ENCODE measurements around the gene MAP3K2.
"Not testable (repeated sequence)": the region's sequence is repeated elsewhere in the genome, so short reads cannot be mapped to it uniquely, and the experiment has no call there.

The MAP3K2 gene

DNA sequence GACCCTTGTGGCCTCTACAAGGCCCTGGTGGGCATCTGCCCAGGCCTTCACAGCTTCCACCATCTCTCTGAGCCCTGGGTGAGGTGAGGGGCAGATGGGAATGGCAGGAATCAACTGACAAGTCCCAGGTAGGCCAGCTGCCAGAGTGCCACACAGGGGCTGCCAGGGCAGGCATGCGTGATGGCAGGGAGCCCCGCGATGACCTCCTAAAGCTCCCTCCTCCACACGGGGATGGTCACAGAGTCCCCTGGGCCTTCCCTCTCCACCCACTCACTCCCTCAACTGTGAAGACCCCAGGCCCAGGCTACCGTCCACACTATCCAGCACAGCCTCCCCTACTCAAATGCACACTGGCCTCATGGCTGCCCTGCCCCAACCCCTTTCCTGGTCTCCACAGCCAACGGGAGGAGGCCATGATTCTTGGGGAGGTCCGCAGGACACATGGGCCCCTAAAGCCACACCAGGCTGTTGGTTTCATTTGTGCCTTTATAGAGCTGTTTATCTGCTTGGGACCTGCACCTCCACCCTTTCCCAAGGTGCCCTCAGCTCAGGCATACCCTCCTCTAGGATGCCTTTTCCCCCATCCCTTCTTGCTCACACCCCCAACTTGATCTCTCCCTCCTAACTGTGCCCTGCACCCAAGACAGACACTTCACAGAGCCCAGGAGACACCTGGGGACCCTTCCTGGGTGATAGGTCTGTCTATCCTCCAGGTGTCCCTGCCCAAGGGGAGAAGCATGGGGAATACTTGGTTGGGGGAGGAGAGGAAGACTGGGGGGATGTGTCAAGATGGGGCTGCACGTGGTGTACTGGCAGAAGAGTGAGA, 32.5 kb upstream of the MAP3K2 start:
- DNase-seq = no peak

DNA sequence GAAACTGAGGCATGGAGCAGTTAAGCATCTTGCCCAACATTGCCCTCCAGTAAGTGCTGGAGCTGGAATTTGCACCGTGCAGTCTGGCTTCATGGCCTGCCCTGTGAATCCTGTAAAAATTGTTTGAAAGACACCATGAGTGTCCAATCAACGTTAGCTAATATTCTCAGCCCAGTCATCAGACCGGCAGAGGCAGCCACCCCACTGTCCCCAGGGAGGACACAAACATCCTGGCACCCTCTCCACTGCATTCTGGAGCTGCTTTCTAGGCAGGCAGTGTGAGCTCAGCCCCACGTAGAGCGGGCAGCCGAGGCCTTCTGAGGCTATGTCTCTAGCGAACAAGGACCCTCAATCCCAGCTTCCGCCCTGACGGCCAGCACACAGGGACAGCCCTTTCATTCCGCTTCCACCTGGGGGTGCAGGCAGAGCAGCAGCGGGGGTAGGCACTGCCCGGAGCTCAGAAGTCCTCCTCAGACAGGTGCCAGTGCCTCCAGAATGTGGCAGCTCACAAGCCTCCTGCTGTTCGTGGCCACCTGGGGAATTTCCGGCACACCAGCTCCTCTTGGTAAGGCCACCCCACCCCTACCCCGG, 31.8 kb upstream of the MAP3K2 start:
- DNase-seq = no peak

DNA sequence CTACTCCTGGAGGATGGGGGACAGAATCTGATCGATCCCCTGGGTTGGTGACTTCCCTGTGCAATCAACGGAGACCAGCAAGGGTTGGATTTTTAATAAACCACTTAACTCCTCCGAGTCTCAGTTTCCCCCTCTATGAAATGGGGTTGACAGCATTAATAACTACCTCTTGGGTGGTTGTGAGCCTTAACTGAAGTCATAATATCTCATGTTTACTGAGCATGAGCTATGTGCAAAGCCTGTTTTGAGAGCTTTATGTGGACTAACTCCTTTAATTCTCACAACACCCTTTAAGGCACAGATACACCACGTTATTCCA, 31.3 kb upstream of the MAP3K2 start:
- no peak for DNase-seq

DNA sequence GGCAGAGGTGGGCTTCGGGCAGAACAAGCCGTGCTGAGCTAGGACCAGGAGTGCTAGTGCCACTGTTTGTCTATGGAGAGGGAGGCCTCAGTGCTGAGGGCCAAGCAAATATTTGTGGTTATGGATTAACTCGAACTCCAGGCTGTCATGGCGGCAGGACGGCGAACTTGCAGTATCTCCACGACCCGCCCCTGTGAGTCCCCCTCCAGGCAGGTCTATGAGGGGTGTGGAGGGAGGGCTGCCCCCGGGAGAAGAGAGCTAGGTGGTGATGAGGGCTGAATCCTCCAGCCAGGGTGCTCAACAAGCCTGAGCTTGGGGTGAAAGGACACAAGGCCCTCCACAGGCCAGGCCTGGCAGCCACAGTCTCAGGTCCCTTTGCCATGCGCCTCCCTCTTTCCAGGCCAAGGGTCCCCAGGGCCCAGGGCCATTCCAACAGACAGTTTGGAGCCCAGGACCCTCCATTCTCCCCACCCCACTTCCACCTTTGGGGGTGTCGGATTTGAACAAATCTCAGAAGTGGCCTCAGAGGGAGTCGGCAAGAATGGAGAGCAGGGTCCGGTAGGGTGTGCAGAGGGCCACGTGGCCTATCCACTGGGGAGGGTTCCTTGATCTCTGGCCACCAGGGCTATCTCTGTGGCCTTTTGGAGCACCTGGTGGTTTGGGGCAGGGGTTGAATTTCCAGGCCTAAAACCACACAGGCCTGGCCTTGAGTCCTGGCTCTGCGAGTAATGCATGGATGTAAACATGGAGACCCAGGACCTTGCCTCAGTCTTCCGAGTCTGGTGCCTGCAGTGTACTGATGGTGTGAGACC, 30.7 kb upstream of the MAP3K2 start, which contains the start of gene PROC:
Gene PROC, plus strand, starts transcription at position 128 of the 812 bp plus-strand sequence. CDS start 1,516 bp downstream, outside the sequence.
- DNase-seq = no peak

DNA sequence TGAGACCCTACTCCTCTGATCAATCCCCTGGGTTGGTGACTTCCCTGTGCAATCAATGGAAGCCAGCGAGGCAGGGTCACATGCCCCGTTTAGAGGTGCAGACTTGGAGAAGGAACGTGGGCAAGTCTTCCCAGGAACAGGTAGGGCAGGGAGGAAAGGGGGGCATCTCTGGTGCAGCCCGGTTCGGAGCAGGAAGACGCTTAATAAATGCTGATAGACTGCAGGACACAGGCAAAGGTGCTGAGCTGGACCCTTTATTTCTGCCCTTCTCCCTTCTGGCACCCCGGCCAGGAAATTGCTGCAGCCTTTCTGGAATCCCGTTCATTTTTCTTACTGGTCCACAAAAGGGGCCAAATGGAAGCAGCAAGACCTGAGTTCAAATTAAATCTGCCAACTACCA, 29.6 kb upstream of the MAP3K2 start:
- no peak for DNase-seq

DNA sequence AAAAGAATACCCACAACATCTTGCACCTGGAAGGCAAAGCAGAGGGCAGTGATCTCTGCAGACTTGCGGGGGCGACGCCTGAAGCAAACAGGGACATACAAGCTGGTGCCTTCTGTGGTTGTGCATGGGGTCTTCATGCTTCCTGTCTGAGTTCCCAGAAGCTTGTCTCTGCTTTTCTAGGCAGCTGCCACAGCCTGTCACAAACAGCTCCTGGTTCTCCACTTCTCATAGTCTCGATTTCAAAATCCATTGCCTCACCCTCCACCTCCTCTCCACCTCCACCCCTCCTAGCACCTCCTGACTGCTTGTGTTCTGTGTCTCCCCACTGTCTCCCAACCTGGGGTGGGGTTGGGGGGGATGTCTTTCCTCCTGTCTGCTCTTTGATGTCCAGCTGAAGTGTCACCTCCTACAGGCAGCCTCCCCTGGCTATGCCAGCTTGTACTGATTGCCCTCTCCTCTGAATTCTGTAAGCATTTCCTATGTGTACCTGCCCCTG, 28.8 kb upstream of the MAP3K2 start:
- DNase-seq = no peak

DNA sequence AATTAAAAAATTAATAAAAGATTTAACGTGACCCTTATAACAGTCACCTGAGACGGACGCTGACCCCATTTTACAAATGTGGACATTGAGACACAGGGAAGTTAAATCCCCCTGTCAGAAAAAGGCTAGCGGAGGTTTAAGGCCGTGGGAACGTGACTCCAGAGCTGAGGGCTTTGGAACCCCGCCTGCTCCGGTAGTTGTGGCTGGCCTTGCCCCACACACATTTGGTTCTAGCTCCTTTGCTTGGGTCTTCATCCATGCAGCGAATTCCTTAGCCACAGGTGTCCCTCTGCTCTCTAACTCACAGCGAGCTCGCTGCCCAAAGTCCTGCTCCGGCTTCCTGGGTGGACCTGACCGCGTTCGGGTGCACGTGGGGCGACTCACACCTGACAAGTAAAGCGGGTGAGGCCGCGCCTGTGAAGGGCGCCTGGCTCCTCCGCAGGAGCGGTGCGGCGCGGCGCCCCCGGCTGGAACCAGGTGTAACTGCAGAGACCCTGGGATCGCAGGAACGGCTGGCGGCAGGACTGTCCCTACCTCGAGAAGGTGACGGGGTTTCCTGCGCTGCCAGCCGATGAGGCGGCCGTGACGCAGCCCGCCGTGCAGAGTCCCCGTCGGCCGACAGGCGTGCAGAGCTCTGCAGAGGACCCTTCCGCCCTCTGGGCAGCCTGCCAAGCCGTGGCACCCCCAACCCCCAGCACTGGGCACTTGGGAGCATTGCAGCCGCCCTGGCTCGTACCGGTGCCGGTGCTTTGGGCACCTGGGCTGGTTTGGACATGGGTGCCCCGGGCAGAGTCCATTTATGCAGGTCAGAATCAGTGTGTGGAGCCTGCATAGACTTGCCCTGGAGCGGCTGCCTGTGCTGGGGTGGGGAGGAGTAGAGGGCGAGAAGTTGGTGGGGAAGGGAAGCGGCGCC, 28.1 kb upstream of the MAP3K2 start:
- no peak for DNase-seq

DNA sequence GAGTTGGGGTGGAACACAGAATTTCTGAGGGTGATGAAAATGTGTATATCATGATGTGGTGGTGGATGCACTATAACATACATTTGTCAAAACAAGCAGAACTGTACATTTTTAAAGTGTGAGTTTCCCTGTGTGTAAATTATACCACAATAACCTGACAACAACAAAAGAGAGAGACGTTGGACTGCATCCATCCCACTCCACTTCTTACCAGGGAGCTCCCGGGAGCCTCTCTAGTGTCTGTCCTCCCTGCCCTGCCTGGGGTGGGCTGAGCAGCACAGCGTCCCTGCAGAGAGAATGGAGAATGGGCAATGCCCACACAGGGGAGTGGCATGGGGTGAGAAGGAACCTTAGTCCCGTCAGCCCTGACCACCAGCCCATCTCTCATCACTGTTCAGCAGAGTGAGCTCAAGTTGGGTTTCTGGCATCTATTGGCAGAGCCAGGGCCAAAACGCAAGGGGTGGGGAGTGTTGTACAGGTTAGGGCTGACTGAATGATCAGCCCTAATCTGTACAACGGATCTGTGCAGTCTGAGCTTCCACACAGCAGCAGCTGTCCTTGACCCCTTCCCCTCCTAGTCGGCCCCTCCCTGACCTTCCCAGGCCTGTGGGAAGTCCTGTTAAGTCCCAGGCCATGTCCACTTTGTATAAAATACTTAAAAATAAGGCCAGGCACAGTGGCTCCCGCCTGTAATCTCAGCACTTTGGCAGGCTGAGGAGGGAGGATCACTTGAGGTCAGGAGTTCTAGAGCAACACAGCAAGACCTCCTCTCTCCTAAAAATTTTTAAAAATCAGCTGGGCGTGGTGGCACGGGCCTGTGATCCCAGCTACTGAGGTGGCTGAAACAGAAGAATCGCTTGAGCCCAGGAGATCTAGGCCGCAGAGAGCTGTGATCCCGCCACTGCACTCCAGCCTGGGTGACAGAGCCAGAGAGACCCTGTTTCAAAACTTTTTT, 27.1 kb upstream of the MAP3K2 start:
- DNase-seq = no peak

DNA sequence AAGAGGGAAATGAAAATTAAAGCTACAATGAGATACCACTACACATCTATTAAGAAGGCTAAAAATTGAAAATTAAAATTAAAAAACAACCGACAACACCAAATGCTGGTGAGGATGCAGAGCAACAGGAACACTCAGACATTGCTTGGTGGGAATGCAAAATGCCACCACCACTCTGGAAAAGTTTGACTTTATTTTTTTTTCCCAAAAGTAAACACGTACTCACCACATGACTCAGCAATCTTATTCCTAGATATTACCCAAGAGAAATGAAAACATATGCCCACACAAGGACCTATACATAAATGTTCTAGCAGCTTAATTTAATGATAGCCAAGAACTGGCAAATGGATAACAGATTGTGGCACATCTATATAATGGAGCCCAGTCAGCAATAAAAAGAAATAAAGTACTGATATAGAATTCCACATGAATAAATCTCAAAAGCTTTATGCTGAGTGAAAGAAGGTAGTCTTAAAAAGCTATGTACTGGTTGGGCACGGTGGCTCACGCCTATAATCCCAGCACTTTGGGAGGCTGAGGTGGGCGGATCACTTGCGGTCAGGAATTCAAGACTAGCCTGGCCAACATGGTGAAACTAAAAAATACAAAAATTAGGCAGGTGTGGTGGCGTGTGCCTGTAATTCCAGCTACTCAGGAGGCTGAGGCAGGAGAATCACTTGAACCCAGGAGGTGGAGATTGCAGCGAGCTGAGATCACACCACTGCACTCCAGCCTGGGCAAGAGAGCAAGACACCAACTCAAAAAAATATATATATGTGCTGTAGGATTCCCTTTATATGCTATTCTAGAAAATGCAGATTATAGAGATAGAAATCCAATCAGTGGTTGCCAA, 26.2 kb upstream of the MAP3K2 start:
- DNase-seq = peak; percentile 73

DNA sequence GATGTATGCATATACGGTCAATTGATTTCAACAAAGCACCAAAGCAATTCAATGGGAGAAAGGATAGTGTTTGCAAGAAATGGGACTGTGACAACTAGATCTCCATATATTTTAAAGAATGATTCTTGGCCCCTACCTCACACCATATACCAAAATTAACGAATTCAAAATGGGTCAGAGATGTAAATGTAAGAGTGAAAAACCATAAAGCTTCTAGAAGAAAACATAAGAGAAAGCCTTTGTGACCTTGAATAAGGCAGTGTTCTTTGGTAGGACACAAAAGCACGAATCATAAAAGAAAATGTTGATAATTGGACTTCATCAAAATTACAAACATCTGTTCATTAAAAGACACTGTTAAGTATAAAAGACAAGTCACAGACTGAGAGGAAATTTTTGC, 25.4 kb upstream of the MAP3K2 start:
- DNase-seq = no peak

DNA sequence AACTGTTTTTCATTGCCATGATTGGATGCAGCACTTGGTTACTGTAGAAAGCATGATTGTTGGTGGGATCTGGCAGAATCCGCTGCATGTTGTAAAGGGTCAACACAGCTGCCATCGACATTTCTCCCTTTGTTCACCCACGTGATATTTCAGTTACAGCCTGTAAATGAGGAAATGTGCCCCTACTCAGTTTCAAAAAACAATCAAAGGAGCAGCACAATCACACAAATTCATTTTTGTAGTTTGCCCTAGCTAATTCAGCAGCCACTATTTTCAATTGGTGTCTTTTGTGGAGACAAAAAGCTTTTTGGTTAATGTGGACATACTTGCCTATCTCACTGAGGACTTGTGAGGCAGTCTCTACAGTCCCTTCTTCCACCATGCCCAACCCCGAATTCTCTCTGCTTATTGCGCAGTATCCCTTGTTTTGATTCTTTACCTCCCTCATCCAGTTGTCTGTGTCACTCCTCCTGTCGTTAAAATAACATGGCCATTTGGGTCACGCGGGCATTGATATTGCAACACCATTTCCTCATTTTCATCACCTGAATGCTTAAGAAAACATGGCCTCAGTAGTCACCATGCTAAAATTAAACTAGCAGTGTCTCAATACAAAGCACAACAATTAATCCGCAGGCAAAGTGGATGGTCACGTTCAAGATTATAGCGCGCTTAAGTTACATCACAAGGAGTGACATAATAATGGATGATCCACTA, 24.0 kb upstream of the MAP3K2 start:
- DNase-seq = no peak

DNA sequence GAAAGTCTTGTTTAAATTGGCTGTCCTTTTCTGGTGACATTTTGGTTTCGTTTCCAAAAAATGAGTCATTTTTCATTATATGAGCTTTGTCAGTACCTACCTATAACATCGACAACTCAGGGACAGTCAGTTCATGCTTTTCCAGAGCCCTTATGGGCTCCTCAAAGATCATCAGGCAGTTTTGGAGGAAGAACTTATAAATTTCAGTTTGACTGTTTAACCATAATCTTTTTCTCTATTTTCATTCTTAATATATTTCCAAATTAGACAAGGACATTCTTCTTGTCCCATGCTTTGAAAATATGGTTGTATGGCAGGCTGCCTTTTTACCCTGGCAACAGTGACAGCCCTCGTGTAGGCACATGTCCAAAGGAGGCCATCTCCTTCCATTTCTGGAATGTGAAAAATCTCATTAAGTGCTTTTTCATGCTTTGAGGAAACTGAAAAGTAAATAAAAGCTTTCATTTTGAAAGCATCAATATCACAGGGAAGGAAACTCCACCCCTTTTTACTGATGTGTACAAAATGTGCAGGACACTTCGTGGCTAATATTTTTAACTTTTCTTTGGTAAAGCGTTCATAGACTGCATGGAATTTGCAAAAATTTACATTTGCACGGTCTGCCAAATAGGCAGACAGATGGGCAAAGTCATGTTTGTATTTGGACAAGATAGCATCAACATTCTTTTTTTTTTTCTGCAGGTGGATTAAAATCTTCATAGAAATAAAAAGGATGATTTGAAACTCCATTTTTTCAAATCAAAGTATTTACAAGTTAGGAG, 23.3 kb upstream of the MAP3K2 start:
- DNase-seq = peak; percentile 85

DNA sequence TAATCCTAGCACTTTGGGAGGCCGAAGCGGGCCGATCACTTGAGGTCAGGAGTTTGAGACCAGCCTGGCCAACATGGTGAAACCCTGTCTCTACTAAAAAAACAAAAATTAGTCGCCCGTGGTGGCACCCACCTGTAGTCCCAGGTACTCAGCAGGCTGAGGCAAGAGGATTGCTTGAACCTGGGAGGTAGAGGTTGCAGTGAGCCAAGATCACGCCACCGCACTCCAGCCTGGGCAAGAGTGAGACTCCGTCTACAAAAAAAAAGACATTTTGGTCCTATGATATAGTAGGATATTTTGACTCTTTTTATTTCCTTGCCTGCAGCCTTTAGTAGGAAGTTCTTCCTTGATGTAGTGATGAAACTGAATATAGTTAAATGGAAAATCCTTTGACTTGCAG, 21.9 kb upstream of the MAP3K2 start:
- DNase-seq = not testable (repeated sequence)

DNA sequence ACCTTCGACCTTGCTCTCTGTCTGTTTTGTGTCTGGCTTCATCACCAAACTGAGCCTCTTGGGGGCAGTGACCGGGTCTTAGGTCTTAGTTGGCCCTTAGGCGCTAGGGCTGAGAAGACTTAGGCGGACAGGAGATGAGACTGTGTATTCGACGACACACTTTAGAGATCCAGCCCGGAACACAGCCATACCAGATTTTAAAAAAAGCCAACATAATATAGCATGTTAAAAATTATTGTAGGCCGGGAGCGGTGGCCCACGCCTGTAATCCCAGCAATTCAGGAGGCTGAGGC, 21.0 kb upstream of the MAP3K2 start:
- DNase-seq = no peak

DNA sequence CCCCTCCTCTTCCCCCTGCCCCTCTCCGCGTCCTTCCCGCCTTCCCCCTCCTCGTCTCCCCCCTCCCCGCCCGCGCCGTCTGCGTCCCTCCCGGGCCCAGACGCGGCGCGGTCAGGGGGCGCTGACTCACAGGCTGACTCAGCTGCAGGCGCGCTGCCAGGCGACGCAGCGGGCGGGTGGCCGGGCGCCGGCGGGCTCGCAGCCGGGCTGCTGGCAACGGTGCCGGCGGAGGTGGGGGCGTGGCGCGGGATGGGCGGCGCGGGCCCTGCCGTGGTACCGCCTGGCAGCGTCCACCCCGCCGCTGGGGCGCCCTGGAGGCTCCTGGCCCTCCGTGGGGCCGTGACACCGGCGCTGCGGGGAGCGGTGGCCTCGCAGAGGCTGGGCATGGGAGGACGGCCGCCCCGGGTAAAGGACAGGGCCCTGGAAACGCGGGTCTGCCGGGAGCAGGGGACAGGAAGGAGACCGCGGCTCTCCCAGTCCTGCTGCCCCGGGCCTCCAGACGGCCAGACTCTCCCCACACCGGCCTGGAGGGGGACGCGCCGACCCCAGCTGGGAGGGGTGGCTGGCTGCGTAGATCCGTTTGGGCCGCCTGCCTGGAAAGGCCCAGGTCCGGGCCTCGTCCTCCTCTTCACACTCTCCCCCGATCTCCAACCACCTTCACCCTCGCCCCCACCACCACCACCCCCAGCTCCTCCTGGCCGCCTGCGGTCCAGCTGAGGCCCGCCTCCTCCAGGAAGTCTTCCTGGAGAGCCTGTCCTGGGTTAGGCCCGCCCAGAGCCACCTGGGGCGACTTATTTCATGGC, 20.4 kb upstream of the MAP3K2 start:
- peak; percentile 89 for DNase-seq

DNA sequence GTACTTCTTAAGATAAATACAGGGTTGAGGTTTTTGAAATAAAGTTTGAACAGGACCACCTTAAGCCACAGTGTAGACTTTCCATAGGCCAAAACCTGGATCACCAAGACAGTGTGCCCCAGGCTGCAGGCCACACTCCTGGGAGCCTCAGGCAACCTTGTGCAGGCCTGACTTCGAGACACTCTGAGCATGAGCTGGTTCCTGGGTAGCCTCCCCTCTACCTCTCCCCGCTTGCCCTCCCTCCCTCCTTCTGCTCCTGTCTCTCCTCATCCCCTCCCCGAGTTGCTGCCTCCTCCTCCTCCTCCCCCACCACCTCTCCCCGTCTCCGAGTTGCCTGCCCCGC, 19.9 kb upstream of the MAP3K2 start:
- DNase-seq = no peak

DNA sequence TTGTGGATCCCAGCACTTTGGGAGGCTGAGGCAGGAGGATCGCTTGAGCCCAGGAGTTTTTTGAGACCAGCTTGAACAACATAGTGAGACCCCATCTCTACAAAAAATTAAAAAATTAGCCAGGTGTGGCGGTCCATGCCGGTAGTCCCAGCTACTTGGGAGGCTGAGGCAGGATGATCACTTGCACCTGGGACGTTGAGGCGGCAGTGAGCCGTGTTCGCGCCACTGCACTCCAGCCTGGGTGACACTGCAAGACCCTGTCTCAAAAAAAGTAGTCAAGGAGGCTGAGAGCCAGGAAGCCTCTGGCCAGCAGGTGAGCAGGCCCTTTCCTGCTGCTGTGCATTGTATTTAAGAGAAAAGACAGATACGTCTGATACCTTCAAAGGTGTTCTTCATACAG, 19.3 kb upstream of the MAP3K2 start:
- DNase-seq = no peak

DNA sequence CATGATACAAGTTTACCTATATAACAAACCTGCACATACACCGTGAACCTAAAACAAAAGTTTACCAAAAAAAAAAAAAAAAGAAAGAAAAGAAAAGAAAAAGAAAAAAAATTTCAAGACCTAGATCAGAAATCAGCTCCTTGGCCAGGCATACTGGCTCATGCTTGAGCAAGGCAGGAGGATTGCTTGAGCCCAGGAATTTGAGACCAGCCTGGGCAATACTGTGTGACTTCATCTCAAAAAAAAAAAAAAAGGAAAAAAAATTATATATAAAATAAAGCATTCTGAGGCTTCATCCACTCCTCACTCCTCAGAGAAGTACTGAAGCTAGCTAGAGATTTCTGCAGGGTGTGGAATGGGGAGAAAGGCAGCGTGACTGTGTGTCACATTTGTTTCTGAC, 18.7 kb upstream of the MAP3K2 start:
- no peak for DNase-seq

DNA sequence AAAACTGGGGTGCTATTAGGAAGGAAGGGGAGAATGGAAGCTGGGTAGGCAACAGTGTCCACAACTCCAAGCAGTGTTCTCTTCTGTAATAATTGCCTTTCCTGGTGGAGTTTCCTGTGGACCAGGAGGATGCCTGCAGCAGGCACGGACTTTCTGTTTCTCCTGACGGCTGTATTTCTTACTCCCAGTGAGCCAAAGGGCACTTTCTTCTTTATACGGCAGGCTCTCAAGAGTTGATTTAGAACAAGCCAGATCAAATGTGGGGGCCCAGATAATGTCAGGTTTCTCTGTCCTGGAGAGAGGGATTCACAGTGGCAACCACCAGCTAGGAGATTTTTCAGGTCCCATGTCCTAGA, 17.5 kb upstream of the MAP3K2 start:
- no peak for DNase-seq

Measured in EL (cell line).